Transverse colon (tissue), 4 donors: ENCODE measurements around the gene SMYD4. TPM values are rescaled to one million over a fixed set of nuclear protein-coding genes. Genes with fewer than 3 reads are reported as not detected.

Source experiments
- DNase-seq: peaks from one replicate; pipeline ENCODE4 v3.0.0-alpha.2; 2019
- H3K27ac ChIP-seq, 4 donors: fragments of 200-600 bp; sonication (generic); 2 replicates each; pipeline ENCODE4 v1.5.1; 2016 to 2018; ENCODE audit warnings: inconsistent platforms in 4 of 4
- H3K27me3 ChIP-seq: fragments of 200-600 bp; sonication (generic); 2 replicates; pipeline ENCODE4 v1.5.1; 2017; ENCODE audit warnings: inconsistent platforms
- H3K36me3 ChIP-seq, 4 donors: fragments of 200-600 bp; sonication (generic); 2 replicates each; pipeline ENCODE4 v1.5.1; 2017 to 2019; ENCODE audit warnings: inconsistent platforms in 4 of 4
- H3K4me1 ChIP-seq, 4 donors: fragments of 200-600 bp; sonication (generic); 2 replicates each; pipeline ENCODE4 v1.5.1; 2017 to 2020; ENCODE audit warnings: inconsistent platforms in 4 of 4
- H3K4me3 ChIP-seq, 4 donors: fragments of 200-600 bp; sonication (generic); 1 replicate in 1 of 4; 2 replicates in 3 of 4; pipeline versions ENCODE4 v1.5.1 to v1.6.1; 2017 to 2019; ENCODE audit warnings: inconsistent platforms in 4 of 4
- H3K9me3 ChIP-seq, 2 donors: fragments of 200-600 bp; sonication (generic); 2 replicates each; pipeline ENCODE4 v1.5.1; 2017 to 2019; ENCODE audit warnings: inconsistent platforms in 2 of 2
- CTCF ChIP-seq, 5 experiments: fragments of 200-600 bp in 3 of 5; fragments of 450-650 bp in 2 of 5; sonication (generic) in 3 of 5; IDR thresholded peaks; 1 replicate in 2 of 5; 2 replicates in 3 of 5; pipeline ENCODE4 v1.5.1; 2016 to 2017; ENCODE audit warnings: antibody characterized with exemption in 5 of 5, inconsistent platforms in 3 of 5, mild to moderate bottlenecking in 2 of 5, moderate library complexity in 1 of 5
- EP300 ChIP-seq: sonication (generic); formaldehyde crosslinking; IDR thresholded peaks from one replicate; pipeline ENCODE4 v1.6.1; 2017; ENCODE audit warnings: antibody characterized with exemption, low read depth
- POLR2A ChIP-seq: fragments of 450-650 bp; IDR thresholded peaks from one replicate; pipeline ENCODE4 v1.6.1; 2016; ENCODE audit warnings: antibody characterized with exemption, mild to moderate bottlenecking, moderate library complexity
- POLR2AphosphoS5 ChIP-seq, 3 donors: sonication (generic); formaldehyde crosslinking; IDR thresholded peaks; one replicate each; pipeline ENCODE4 v1.6.1; 2016; ENCODE audit warnings: antibody characterized with exemption in 3 of 3
- whole genome bisulfite sequencing, 2 donors: methylation state at CpG; one replicate each; pipeline ENCODE4 v1.1.5; 2018; ENCODE audit warnings: low coverage in 1 of 2; 5-methylcytosine and 5-hydroxymethylcytosine counted together
- in situ Hi-C, 4 donors: fragments of 200-750 bp; cut with MboI; loops; one replicate each; pipeline versions ENCODE4 v1.15.0 to v1.15.1; 2017; ENCODE audit warnings: low sequenced_read_pairs in 3 of 4, low pct_ligation_motif_present in 1 of 4, low pct_unique_long_range_greater_than_20kb in 1 of 4
- intact Hi-C: fragments of 100-400 bp; cut with DNase I; formaldehyde crosslinking; loops from one replicate; pipeline ENCODE4 v1.15.1; 2023; ENCODE audit warnings: low total_unique reads
- total RNA-seq, 4 donors: library from RNA; depleted of rRNA; stranded (reverse); fragments of >200 nt; gene quantifications; one replicate each; pipeline ENCODE4 v1.1.0, GENCODE V29; 2016

The SMYD4 gene
- total RNA-seq, 4 donors from 2014 or later, result 4.1 to 14.8 (median 9.0) TPM

- 93 to 100% methylated on average over 3 to 15 of the region's 21 CpGs for WGBS, 2 donors
- Histone ChIP-seq H3K36me3 (peaks cover 0 to 15% (median 3%) of the 10 kb centered on the region in 4 donors), H3K4me3 (no peak overlapping the region), H3K27ac (peak overlapping the region in 1 of 4 donors; percentile 39), H3K4me1 (peaks cover 0 to 21% (median 5%) of the 10 kb centered on the region in 4 donors), H3K9me3 (no peaks in the 10 kb centered on the region), H3K27me3 (no peaks in the 10 kb centered on the region)
- in situ Hi-C loops (no loop called here), intact Hi-C loops (no loop called here)
- TF ChIP-seq POLR2A (no peak), EP300 (no peak), POLR2AphosphoS5 (IDR thresholded peaks at IDR 0.05) (no peak), CTCF (IDR thresholded peaks at IDR 0.05) (no peak)
- no peak for DNase-seq
Observed at GRCh38 chr17:1737531-1738291, 92.0 kb downstream of the SMYD4 start.

GRCh38 chr17:1736348-1737281 lies 93.1 kb downstream of the SMYD4 start:
- intact Hi-C loops, result no loop called here
- TF ChIP-seq CTCF (IDR thresholded peaks at IDR 0.05), result no peak
- TF ChIP-seq POLR2AphosphoS5 (IDR thresholded peaks at IDR 0.05), result no peak
- TF ChIP-seq POLR2A, result no peak
- no peak for TF ChIP-seq EP300
- peak overlapping the region; percentile 4 to 39 (median 30) for H3K27ac ChIP-seq
- H3K4me1 ChIP-seq, result peaks cover 0 to 21% (median 5%) of the 10 kb centered on the region in 4 donors
- in situ Hi-C loops, result no loop called here
- no peaks in the 10 kb centered on the region for H3K27me3 ChIP-seq
- WGBS, 2 donors, result 59 to 83% methylated on average over 12 to 22 of the region's 25 CpGs
- DNase-seq, result peak; percentile 52
- H3K9me3 ChIP-seq, result no peaks in the 10 kb centered on the region
- no peak overlapping the region for H3K4me3 ChIP-seq
- peaks cover 0 to 16% (median 3%) of the 10 kb centered on the region in 4 donors for H3K36me3 ChIP-seq

GRCh38 chr17:1735834-1736347 lies 93.8 kb downstream of the SMYD4 start:
- Histone ChIP-seq H3K4me1 (peaks cover 0 to 21% (median 5%) of the 10 kb centered on the region in 4 donors), H3K36me3 (peaks cover 0 to 16% (median 3%) of the 10 kb centered on the region in 4 donors), H3K27me3 (no peaks in the 10 kb centered on the region), H3K27ac (peak overlapping the region in 2 of 4 donors; percentile 23 to 37), H3K9me3 (no peaks in the 10 kb centered on the region), H3K4me3 (no peak overlapping the region)
- in situ Hi-C loops (no loop called here), intact Hi-C loops (no loop called here)
- no peak for DNase-seq
- TF ChIP-seq POLR2AphosphoS5 (IDR thresholded peaks at IDR 0.05), result no peak
- TF ChIP-seq CTCF (IDR thresholded peaks at IDR 0.05), result no peak
- no peak for TF ChIP-seq EP300
- no peak for TF ChIP-seq POLR2A
- WGBS, 2 donors, result 84% methylated on average over 14 of the region's 17 CpGs; no CpG with 5 or more reads in 1 of the 2 donors

- Histone ChIP-seq H3K4me3 (no peak overlapping the region), H3K9me3 (no peaks in the 10 kb centered on the region), H3K4me1 (peaks cover 4 to 25% (median 10%) of the 10 kb centered on the region in 4 donors), H3K36me3 (peaks cover 0 to 16% (median 3%) of the 10 kb centered on the region in 4 donors), H3K27me3 (no peaks in the 10 kb centered on the region), H3K27ac (peak overlapping the region in 1 of 4 donors; percentile 37)
- TF ChIP-seq EP300 (no peak), POLR2AphosphoS5 (IDR thresholded peaks at IDR 0.05) (no peak), CTCF (IDR thresholded peaks at IDR 0.05) (no peak), POLR2A (no peak)
- 98% methylated on average over 10 of the region's 10 CpGs; no CpG with 5 or more reads in 1 of the 2 donors for WGBS, 2 donors
- in situ Hi-C loops, result no loop called here
- intact Hi-C loops, result no loop called here
- DNase-seq, result no peak
Observed at GRCh38 chr17:1735418-1735817, 94.3 kb downstream of the SMYD4 start.
